ENCODE measurements around the gene ZNF394.

The ZNF394 gene

DNA sequence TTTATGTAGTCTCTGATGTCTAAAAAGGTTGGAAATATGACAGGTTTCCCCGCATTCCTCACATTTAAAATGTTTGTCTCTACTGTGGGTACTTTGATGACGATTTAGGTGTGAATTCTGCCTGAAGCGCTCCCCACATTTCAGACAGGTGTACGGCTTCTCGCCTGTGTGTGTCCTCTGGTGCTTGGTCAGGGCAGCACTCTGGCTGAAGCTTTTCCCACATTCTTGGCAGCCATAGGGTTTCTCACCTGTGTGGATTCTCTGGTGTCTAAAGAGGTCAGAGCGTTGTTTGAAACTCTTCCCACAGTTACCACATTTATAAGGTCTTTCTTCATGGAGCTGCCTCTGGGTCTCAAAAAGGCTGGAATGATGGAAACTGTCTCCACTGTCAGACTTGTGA lies 6.3 kb downstream of the ZNF394 start:
- DNase-seq (ENCODE audit: low spot score) = no peak

GRCh38 chr7:99490878-99491277 lies 9.2 kb downstream of the ZNF394 start:
- no peak for DNase-seq (ENCODE audit: low spot score)

DNA sequence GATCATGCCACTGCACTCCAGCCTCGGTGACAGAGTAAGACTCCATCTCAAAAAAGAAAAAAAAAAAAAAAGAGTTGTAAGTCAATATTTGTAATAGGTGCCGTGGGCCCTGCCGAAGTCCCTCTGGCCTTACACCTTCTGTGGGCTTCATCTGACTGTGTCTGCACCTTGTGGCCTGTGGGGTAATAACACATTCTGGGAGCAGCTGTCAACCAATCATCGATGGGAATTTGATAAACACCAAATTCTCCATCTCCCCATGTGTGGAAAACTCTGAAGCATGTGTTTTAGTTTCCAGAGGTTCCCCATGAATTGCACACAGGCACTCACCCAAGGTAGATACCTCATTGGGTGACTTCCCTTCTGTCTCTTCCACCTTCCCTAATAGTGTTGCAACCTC lies 10.8 kb downstream of the ZNF394 start:
- DNase-seq (ENCODE audit: low spot score) = no peak

- no peak for DNase-seq (ENCODE audit: low spot score)
These were observed 15.0 kb downstream of the ZNF394 start for GRCh38 chr7:99485094-99485493.

- DNase-seq (ENCODE audit: low spot score) = peak; percentile 55
These were observed 21.3 kb downstream of the ZNF394 start for GRCh38 chr7:99478464-99479440.

DNA sequence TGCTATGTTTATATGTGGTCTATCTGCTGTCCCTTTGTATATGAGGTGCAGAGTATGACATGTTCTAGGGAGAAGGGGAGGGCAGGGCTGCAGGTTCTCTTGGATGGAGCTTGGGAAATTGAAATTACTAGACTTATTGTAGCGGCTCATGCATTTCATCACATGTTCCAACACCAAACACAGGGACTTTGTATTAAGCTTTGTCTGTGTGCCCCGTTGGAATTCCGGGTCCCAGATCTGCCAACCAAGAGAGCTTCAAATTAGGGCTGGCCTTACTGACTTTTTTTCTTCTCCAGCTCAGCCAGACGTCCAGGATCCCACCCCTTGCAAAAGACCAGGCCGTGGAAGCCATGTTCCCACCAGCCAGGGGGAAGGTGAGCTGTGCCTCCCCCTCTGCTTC lies 24.0 kb downstream of the ZNF394 start:
- DNase-seq (ENCODE audit: low spot score) = no peak

- DNase-seq (ENCODE audit: low spot score) = peak; percentile 87
These were observed 26.8 kb downstream of the ZNF394 start for GRCh38 chr7:99473315-99473596.

- DNase-seq (ENCODE audit: low spot score) = peak; percentile 99
These were observed 27.3 kb downstream of the ZNF394 start, which contains the start of gene ZNF789 for GRCh38 chr7:99472561-99473314. TSS of gene ZNF789 (plus strand) at chr7:99472890. CDS start at chr7:99476457, 3,567 bp downstream.

- no peak for DNase-seq (ENCODE audit: low spot score)
These were observed 30.6 kb downstream of the ZNF394 start for GRCh38 chr7:99469381-99470065.

DNA sequence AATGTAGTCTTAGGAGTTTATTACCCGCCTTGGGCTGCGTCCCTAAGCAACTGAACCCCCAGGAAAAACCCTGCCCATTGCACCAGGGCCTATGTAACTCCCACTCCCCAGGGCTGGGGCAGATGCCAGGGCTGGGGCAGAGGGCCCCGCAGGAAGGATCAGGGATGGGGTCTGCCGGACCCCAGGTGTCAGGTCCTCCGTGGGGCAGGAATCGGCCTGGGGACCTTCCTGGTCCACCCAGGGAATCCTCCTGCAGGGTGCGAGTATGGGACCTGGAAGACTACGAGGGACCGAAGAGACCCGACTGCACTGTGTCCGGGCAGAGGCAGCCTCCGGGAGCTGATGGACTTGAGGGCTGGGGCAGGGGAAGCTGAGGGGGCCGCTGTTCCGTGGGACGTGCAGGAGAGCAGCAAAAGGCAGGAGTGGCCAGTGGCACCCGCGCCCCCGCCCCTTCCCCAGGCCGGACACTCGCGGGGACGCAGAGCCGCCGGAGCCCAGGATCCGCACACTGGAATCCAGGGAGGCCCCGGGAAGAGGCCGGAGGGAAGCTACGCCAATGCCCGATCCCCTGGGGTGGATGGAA lies 31.7 kb downstream of the ZNF394 start:
- DNase-seq (ENCODE audit: low spot score) = no peak

GRCh38 chr7:99465421-99465768 lies 34.7 kb downstream of the ZNF394 start:
- no peak for DNase-seq (ENCODE audit: low spot score)

GRCh38 chr7:99461221-99461620 lies 38.9 kb downstream of the ZNF394 start:
- no peak for DNase-seq (ENCODE audit: low spot score)

DNA sequence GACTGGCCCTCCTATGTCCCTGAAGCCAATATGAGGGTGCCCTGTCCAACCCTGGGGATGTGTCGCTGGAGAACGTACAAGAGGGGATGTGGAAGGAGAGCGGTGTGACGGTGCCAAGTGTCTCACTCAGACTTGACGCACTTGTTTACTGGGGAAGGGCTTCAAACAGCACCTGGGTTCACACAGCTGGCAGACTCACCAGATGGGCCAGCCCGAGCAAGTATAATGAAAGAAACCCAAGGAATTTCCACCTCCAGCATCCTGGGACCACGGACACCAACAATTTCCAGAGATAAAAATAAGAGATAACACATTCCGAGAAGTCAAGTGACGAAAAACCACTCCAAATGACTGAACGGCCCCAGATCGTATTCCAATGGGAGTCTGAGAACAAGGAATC lies 39.4 kb downstream of the ZNF394 start:
- DNase-seq (ENCODE audit: low spot score) = no peak

DNA sequence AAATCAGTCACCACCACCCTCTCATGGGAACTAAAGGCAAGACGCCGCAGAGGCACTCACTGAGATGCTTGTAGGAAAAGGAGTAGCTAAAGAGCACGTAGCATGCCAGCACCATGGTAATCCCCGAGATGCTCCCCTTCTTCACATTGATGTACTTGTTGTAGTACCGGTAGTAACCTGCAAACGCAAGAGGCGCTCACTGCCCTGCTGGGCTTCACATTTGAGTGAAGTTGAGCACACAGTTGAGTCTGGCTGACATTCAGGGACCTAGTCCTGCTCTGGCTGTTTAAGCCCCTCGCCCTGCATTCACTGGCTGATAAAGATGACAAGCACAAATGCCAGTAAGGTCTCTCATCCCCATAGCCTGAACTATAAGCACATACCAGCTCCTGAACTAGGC lies 41.0 kb downstream of the ZNF394 start:
- DNase-seq (ENCODE audit: low spot score) = no peak

DNA sequence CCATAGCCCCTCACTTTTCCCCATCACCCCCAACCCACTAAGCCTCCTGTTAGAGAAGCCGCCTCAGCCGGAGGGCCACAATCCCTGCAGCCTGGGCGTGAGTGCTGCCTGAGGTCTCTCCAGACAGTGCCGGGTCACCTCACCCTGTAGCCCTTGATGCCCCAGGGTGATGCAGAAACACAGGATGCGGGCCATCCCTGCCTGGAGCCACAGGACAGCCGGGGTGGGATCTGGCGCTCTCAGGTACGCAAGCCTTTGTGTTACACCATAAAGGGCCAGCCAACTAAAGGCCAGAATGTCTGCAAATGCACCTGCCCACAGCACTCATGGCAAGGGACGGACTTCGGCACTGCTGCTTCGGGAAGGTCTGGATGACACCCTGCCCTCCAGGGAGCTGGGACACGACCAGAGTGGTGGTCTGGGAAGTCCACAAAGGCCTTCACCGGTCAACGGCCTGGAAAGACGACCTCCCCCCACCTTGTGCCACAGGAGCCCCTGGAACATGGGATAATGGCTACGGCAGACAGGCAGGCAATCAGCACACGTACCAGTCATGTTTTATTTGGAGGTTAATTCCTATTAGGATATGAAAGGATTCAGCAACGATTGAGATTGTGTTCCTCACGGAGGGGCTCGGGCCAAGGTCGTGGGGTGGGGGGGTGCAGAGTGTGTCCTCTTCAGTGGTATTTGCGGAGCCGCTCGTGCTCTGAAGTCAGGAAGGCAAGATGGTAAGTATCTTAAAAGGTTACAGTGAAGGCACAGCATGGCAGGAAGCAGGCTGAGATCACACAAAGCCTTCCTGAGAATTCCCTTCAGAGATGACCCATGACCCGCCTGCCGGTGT lies 42.2 kb downstream of the ZNF394 start:
- no peak for DNase-seq (ENCODE audit: low spot score)

GRCh38 chr7:99457050-99457649 lies 42.9 kb downstream of the ZNF394 start:
- DNase-seq (ENCODE audit: low spot score) = no peak

- DNase-seq (ENCODE audit: low spot score) = no peak
These were observed 43.8 kb downstream of the ZNF394 start for GRCh38 chr7:99456288-99456687.

DNA sequence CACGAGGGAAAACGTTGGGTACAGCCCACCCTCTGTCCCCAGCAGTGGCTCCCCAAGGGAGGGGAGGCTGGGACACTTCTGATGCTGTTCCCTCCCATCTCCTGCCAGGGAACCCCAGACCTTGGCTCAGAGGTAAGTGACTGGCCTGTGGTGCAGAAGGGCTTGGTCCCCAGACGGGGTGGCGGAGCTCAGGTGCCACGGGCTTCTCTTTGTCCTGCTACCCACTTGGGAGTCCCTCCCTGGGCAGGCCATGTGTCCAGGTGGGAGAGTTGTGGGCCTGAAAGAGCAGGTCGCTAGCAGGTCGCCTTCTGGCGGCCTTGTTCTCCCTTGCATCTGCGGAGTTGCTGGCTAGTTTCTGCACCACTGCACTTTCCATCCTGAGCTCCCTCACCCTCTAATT lies 44.2 kb downstream of the ZNF394 start:
- no peak for DNase-seq (ENCODE audit: low spot score)

- no peak for DNase-seq (ENCODE audit: low spot score)
These were observed 47.0 kb downstream of the ZNF394 start for GRCh38 chr7:99453105-99453504.

DNA sequence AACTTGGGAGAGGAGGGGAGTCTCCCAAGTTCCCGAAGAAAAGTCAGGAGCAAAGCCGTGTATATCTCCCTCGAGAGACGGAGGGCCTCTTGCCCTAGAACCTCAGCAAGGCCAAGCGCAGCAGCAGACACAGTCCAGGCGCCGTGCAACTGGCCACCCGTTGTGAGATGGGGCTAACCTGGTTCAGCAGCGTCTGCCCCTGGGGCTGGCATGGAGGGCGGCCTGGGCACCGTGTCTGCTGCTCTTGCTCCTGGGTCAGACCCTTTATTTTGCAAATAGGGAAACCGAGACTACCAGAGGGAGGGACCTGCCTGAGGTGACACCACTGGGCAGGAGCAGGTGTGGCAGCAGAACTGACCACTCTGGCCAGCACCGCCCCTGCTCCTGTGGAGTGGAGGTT lies 47.5 kb downstream of the ZNF394 start:
- DNase-seq (ENCODE audit: low spot score) = no peak

GRCh38 chr7:99451936-99452335 lies 48.1 kb downstream of the ZNF394 start:
- DNase-seq (ENCODE audit: low spot score) = no peak
